GM21515 (cell line): Measurements from ENCODE around the gene POU2F2.

Experiments
- ATAC-seq: cut with Tn5 transposase; IDR thresholded peaks from one replicate; pipeline ENCODE4 v1.9.1; 2021; ENCODE audit not compliant: unreplicated experiment

Gene POU2F2

DNA sequence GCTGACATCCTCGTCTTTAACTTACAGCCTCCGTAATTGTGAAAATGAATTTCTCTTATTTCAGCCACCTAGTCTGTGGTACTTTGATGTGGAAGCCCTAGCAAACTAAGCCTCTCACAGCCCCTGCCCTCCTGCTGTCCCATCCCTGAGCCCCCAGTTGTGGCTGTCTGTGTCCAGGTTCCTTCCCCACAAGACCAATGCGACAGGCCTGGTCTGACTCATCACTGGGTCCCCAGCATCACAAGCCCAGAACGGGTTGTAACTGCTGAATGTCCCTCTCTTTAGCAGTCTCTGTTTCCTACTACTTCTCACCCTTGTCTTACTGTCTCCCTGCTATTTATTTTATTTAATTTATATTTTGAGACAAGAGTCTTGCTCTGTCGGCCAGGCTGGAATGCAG, 5.7 kb downstream of the POU2F2 start:
- ATAC-seq: no peak

DNA sequence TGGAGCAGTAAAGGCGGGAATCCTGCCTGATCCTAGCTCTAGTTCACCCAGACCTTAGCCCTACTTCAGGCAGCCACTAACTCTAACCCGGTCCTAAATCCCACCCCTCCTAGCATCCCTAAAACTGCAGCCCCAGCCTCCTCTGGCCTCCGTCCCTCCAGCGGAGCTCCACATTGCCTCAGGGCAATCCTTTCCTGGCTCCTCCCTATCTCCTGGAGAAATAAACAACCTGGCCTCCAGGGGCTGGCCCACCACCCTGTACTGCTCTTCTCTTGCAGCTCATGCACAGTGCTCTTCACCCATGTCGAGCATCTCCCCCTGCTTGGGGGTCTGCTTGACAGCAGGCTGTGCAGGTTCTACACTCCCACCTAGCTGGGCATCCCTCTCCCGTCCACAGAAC, 6.7 kb downstream of the POU2F2 start:
- ATAC-seq: no peak

- no peak for ATAC-seq
These were observed 7.8 kb downstream of the POU2F2 start for GRCh38 chr19:42124386-42124901.

GRCh38 chr19:42123765-42124164, 8.5 kb downstream of the POU2F2 start:
- no peak for ATAC-seq

DNA sequence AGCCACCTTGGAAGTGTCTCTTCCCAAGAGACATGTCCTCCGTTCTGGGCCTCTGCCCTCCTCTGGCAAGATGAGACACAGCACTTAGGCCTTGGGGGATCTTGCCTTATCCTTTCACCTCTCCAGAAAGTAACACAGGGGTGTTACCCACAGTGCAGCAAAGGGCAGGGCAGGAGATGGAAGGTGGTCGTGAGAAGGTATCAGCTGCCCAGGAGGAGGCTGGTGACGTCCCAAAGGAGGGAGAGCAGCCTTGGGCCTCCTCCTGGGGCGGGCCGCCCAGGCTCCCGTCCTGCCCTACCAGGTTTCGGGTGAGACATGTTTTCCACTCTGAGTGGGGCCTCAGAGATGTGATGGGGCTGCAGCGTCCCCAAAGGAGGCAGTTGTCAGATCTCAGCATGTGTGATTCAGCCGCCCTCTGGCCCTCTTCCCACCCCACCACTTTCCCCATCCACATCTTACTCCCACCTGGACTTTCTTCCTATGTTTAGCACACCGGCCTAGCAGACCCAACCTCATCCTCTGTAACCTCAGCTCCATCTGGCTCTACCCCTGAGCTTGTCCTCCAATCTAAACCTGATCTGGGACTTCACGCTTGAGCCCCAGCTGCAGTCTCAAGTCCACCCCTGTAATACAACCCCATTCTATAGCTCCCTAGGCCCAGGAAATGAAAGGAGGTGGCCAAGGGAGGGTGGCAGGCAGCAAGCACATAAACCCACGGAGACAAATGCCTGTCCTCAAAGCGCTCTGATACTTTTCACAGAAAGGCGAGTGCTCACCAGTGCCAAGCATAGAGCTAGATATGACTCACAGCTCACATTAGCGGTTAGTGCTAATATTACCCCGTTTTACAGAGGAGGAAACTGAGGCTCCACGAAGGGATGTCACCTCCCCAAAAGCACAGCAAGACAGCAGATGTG, 9.3 kb downstream of the POU2F2 start:
- no peak for ATAC-seq

GRCh38 chr19:42121656-42122069, 10.6 kb downstream of the POU2F2 start:
- no peak for ATAC-seq

GRCh38 chr19:42121036-42121621, 11.1 kb downstream of the POU2F2 start:
- no peak for ATAC-seq

- ATAC-seq: no peak
These were observed 11.8 kb downstream of the POU2F2 start for GRCh38 chr19:42120276-42120980.

GRCh38 chr19:42117076-42117475, 15.2 kb downstream of the POU2F2 start:
- no peak for ATAC-seq

DNA sequence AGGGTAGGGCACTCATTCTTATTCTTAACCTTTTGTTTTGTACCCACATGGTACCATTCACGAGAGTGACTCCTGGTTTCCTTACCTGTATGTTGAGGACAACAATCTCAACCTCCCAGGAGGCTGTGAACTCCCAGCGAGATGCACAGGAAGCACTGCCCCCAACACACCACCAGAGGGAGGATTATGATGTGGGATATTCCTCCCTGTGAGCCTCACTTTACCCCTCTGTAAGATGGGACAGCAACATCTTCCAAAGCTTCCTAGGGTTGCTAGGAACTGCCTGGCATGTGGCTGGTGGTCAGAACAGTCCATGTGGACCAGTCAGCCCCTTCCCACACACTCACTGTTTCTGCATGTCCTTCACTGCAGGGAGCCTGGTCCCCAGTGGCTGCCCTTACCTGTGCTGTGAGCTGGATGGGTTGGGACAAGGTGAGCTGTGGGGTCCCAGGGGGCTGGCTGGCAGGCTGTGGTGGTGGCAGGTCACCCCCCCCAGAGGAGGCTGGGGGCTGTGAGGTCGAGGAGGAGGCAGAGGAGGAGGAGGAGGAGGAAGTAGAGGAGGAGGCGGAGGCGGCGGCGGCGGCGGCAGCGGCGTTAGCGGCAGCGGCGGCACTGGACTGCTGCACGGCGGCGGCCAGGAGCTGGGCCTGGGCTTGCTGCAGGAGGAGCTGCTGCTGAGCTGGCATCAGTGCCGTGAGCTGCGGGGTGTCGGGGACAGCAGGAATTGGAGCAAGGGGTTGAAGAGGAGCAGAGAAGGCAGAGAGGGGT, 15.8 kb downstream of the POU2F2 start:
- no peak for ATAC-seq

DNA sequence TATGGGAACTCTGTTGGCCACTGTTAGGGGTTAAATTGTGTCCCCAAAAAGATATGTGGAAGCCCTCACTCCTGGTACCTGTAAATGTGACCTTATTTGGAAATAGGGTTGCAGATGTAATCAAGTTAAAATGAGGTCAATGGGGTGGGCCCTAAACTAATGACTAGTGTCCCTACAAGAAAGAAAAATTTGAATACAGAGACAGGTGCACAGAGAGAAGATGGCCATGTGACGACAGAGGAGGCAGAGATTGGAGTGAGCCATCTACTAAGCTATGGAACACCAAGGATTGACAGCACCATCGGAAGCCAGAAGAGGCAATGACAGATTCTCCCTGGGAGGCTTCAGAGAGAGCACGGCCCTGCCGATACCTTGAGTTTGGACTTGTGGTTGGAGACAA, 16.5 kb downstream of the POU2F2 start:
- ATAC-seq: no peak

DNA sequence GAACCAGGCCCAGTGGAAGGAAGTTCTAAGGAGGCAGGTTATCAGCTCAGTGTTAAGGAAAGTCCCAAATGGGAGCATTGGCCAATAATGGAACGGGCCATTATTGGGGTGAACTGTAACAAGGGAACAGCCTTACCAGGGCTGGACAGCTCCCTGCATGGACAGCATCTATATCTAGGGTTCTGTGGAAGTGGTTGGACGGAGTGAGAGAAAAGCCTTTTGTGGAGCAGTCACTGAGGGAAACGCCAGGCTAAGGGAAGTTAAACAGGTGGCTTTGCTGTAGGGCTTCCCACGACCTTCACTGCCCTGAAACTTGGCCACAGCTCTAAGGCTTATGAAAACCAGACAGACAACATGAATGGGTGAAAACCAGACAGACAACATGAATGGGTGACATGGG, 17.0 kb downstream of the POU2F2 start:
- ATAC-seq: no peak

DNA sequence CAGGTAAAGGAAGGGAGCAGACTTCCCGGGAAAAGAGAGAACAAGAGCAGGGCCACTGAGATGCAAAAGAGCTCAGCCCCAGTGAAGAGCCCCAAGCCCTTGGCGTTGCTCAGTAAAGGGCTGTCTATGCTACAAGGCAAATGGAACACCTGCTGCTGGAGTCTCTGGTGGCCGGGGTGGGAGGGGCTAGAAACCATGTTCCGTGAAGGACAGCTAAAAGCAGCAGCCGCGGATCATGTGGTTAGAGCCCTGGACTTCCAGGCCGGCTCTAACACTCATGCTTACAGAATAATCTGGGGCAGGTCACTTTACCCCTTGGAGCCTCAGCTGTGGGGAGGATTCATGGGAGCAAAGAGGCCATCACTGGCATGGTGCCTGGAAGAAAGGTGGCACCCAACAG, 17.8 kb downstream of the POU2F2 start:
- peak; percentile 58 for ATAC-seq

GRCh38 chr19:42113641-42114348, 18.5 kb downstream of the POU2F2 start:
- peak; percentile 53 for ATAC-seq

DNA sequence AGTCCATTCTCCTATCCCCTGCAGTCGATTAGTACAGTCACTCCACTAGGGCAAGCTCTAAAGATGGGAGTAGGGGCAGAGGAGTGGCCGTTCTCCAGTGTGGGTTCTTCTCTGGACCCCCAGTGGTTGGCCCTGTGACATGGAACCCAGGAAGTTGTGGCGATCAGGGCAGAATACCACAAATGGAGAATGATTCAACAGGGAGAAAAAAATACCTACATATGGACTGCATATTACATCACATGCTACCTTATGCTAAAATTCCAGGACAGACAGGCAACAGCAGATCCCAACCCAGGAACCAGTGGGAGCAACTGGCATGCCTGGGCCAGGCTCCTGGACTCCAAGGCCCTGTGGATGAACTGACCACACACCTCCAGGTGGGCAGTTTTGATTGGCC, 20.4 kb downstream of the POU2F2 start:
- ATAC-seq: no peak

GRCh38 chr19:42111384-42111783, 20.9 kb downstream of the POU2F2 start:
- no peak for ATAC-seq

- no peak for ATAC-seq
These were observed 21.6 kb downstream of the POU2F2 start for GRCh38 chr19:42110658-42111057.

- no peak for ATAC-seq
These were observed 22.4 kb downstream of the POU2F2 start for GRCh38 chr19:42109896-42110295.

- no peak for ATAC-seq
These were observed 23.5 kb downstream of the POU2F2 start for GRCh38 chr19:42108527-42109389.
